ENCODE results near the gene MLLT3. TPM values are rescaled to one million over a fixed set of nuclear protein-coding genes. Genes with fewer than 3 reads are reported as not detected.

Gene MLLT3
- total RNA-seq, 1 experiment from 2014 or later, result 7.0 TPM

DNA sequence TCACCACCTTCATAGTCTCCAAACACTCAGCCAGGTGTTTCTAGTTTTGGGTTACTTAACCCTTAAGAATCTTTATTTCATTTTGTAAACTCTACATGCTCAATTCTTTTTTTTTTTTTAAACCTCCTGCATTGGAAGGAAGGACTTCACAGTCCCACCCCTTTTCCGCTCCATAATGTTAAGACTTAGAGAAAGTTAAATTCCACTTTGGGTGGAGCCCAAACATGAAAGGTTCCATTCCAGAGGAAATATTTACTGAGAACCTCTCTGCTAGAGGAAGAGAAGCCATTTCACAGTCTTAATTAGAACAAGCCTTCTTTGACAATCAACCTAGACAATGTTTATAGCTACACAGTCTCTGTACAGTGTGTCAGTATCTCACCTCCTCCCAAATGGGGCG is 312.3 kb downstream of the MLLT3 start:
- POLR2A ChIA-PET, result no interaction called here
- no peak for ATAC-seq
- Mint-ChIP-seq H3K36me3 (no peaks in the 10 kb centered on the region; the same call in 1 of the 2 replicates), H3K27ac (no peak overlapping the region), H3K27me3 (ENCODE audit: low read depth) (peaks cover 14% of the 10 kb centered on the region), H3K4me1 (peaks cover 41% of the 10 kb centered on the region), H3K4me3 (no peak overlapping the region), H3K9me3 (peaks cover 10% of the 10 kb centered on the region)
- DNase-seq (ENCODE audit: low spot score), result no peak
- CTCF ChIA-PET, result no interaction called here
- TF ChIP-seq, protein P1, sequence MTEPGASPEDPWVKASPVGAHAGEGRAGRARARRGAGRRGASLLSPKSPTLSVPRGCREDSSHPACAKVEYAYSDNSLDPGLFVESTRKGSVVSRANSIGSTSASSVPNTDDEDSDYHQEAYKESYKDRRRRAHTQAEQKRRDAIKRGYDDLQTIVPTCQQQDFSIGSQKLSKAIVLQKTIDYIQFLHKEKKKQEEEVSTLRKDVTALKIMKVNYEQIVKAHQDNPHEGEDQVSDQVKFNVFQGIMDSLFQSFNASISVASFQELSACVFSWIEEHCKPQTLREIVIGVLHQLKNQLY (CRISPR knock-in tag; IDR thresholded peaks at IDR 0.05), result no peak
- TF ChIP-seq ZBTB21 (CRISPR knock-in tag; IDR thresholded peaks at IDR 0.05; ENCODE audit: borderline replicate concordance) (no peak), NFATC4 (CRISPR knock-in tag; IDR thresholded peaks at IDR 0.05) (no peak), TCF7 (CRISPR knock-in tag; IDR thresholded peaks at IDR 0.05; ENCODE audit: low read depth) (no peak), TP53 (CRISPR knock-in tag; IDR thresholded peaks at IDR 0.05) (no peak), ZNF138 (CRISPR knock-in tag; conservative IDR thresholded peaks at IDR 0.05) (no peak), GABPB1 (CRISPR knock-in tag; IDR thresholded peaks at IDR 0.05) (no peak), IRF2 (CRISPR knock-in tag; IDR thresholded peaks at IDR 0.05; ENCODE audit: borderline replicate concordance, low read depth) (no peak), ZNF317 (CRISPR knock-in tag; IDR thresholded peaks at IDR 0.05; ENCODE audit: borderline replicate concordance, low read depth) (no peak), ESRRA (CRISPR knock-in tag; IDR thresholded peaks at IDR 0.05; ENCODE audit: borderline replicate concordance) (no peak), SOX15 (CRISPR knock-in tag; IDR thresholded peaks at IDR 0.05) (no peak), FOXK1 (CRISPR knock-in tag; IDR thresholded peaks at IDR 0.05) (no peak)
- TF ChIP-seq, protein P2, sequence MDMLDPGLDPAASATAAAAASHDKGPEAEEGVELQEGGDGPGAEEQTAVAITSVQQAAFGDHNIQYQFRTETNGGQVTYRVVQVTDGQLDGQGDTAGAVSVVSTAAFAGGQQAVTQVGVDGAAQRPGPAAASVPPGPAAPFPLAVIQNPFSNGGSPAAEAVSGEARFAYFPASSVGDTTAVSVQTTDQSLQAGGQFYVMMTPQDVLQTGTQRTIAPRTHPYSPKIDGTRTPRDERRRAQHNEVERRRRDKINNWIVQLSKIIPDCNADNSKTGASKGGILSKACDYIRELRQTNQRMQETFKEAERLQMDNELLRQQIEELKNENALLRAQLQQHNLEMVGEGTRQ (CRISPR knock-in tag; IDR thresholded peaks at IDR 0.05), result no peak

DNA sequence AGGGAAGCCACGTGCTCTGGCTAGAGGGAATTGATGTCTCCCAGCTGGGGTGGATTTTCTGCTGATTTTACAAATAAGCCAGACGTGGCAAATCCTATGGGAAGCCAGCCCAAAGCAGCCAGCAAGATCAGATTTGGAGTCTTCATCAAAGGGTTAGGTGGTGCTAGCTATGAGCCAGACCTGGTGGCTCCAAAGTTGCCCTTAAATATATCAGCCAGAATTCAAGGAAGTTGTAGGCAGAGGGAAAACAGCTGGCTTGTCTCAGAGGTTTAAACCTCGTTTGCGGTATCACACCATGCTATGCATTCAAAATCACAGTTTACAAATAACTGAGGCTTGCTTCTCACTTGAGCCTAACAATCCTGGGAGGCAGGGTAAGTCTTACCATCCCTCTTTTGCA is 313.2 kb downstream of the MLLT3 start:
- Mint-ChIP-seq H3K4me3 (no peak overlapping the region), H3K36me3 (no peaks in the 10 kb centered on the region; the same call in 1 of the 2 replicates), H3K9me3 (peaks cover 10% of the 10 kb centered on the region), H3K4me1 (peaks cover 50% of the 10 kb centered on the region), H3K27ac (no peak overlapping the region), H3K27me3 (ENCODE audit: low read depth) (peaks cover 11% of the 10 kb centered on the region)
- ChIA-PET POLR2A (no interaction called here), CTCF (interaction anchor here (1.2 kb wide), 1 partner anchor 19 kb away, joined by 3 read pairs; no protein-coding TSS in a partner anchor)
- TF ChIP-seq, protein P3, sequence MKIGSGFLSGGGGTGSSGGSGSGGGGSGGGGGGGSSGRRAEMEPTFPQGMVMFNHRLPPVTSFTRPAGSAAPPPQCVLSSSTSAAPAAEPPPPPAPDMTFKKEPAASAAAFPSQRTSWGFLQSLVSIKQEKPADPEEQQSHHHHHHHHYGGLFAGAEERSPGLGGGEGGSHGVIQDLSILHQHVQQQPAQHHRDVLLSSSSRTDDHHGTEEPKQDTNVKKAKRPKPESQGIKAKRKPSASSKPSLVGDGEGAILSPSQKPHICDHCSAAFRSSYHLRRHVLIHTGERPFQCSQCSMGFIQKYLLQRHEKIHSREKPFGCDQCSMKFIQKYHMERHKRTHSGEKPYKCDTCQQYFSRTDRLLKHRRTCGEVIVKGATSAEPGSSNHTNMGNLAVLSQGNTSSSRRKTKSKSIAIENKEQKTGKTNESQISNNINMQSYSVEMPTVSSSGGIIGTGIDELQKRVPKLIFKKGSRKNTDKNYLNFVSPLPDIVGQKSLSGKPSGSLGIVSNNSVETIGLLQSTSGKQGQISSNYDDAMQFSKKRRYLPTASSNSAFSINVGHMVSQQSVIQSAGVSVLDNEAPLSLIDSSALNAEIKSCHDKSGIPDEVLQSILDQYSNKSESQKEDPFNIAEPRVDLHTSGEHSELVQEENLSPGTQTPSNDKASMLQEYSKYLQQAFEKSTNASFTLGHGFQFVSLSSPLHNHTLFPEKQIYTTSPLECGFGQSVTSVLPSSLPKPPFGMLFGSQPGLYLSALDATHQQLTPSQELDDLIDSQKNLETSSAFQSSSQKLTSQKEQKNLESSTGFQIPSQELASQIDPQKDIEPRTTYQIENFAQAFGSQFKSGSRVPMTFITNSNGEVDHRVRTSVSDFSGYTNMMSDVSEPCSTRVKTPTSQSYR (CRISPR knock-in tag; IDR thresholded peaks at IDR 0.05), result no peak
- no peak for TF ChIP-seq OVOL2 (CRISPR knock-in tag; IDR thresholded peaks at IDR 0.05; ENCODE audit: borderline replicate concordance)
- TF ChIP-seq NFYB (CRISPR knock-in tag; conservative IDR thresholded peaks at IDR 0.05; ENCODE audit: low read depth), result no peak
- no peak for TF ChIP-seq ELF4 (CRISPR knock-in tag; IDR thresholded peaks at IDR 0.05; ENCODE audit: low read depth)
- TF ChIP-seq ATF3 (CRISPR knock-in tag; conservative IDR thresholded peaks at IDR 0.05), result no peak
- TF ChIP-seq TEAD4 (CRISPR knock-in tag; IDR thresholded peaks at IDR 0.05), result no peak
- no peak for TF ChIP-seq ESRRA (CRISPR knock-in tag; IDR thresholded peaks at IDR 0.05; ENCODE audit: borderline replicate concordance)
- TF ChIP-seq GABPB1 (CRISPR knock-in tag; IDR thresholded peaks at IDR 0.05), result no peak
- TF ChIP-seq ZNF138 (CRISPR knock-in tag; conservative IDR thresholded peaks at IDR 0.05), result no peak
- TF ChIP-seq NFATC4 (CRISPR knock-in tag; IDR thresholded peaks at IDR 0.05), result no peak
- TF ChIP-seq CREM (CRISPR knock-in tag; IDR thresholded peaks at IDR 0.05), result no peak
- TF ChIP-seq FOXK1 (CRISPR knock-in tag; IDR thresholded peaks at IDR 0.05), result no peak
- TF ChIP-seq, protein P4, sequence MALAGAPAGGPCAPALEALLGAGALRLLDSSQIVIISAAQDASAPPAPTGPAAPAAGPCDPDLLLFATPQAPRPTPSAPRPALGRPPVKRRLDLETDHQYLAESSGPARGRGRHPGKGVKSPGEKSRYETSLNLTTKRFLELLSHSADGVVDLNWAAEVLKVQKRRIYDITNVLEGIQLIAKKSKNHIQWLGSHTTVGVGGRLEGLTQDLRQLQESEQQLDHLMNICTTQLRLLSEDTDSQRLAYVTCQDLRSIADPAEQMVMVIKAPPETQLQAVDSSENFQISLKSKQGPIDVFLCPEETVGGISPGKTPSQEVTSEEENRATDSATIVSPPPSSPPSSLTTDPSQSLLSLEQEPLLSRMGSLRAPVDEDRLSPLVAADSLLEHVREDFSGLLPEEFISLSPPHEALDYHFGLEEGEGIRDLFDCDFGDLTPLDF (CRISPR knock-in tag; IDR thresholded peaks at IDR 0.05), result no peak
- TF ChIP-seq ZNF396 (CRISPR knock-in tag; IDR thresholded peaks at IDR 0.05; ENCODE audit: borderline replicate concordance), result no peak
- TF ChIP-seq CDX4 (CRISPR knock-in tag; IDR thresholded peaks at IDR 0.05; ENCODE audit: borderline replicate concordance), result no peak
- TF ChIP-seq USF1 (CRISPR knock-in tag; IDR thresholded peaks at IDR 0.05), result no peak
- TF ChIP-seq TCF7 (CRISPR knock-in tag; IDR thresholded peaks at IDR 0.05; ENCODE audit: low read depth), result no peak
- no peak for TF ChIP-seq EMX1 (CRISPR knock-in tag; IDR thresholded peaks at IDR 0.05)
- TF ChIP-seq, protein P5, sequence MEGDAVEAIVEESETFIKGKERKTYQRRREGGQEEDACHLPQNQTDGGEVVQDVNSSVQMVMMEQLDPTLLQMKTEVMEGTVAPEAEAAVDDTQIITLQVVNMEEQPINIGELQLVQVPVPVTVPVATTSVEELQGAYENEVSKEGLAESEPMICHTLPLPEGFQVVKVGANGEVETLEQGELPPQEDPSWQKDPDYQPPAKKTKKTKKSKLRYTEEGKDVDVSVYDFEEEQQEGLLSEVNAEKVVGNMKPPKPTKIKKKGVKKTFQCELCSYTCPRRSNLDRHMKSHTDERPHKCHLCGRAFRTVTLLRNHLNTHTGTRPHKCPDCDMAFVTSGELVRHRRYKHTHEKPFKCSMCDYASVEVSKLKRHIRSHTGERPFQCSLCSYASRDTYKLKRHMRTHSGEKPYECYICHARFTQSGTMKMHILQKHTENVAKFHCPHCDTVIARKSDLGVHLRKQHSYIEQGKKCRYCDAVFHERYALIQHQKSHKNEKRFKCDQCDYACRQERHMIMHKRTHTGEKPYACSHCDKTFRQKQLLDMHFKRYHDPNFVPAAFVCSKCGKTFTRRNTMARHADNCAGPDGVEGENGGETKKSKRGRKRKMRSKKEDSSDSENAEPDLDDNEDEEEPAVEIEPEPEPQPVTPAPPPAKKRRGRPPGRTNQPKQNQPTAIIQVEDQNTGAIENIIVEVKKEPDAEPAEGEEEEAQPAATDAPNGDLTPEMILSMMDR (IDR thresholded peaks at IDR 0.05), result no peak
- ATAC-seq (no peak), DNase-seq (ENCODE audit: low spot score) (no peak)
